T-cell (primary cell): Measurements from ENCODE around the gene VWC2L. TPM values are rescaled to one million over a fixed set of nuclear protein-coding genes. Genes with fewer than 3 reads are reported as not detected.

Experiments used
- ATAC-seq, 4 experiments: fragments of 200-7000 bp in 3 of 4; fragments of 150-1000 bp in 1 of 4; cut with Tn5 transposase; replicated peaks in 1 of 4; 1 replicate in 3 of 4; 2 replicates in 1 of 4; pipeline ENCODE4 v1.10.0; 2021; ENCODE audit warnings: moderate library complexity in 3 of 4, mild to moderate bottlenecking in 2 of 4, moderate number of reproducible peaks in 1 of 4
- CTCF ChIA-PET, 2 donors: fragments of 300-600 bp; sonication (Branson Sonifier 250); formaldehyde crosslinking; loops; one replicate each; lab custom pipeline; 2022; ENCODE audit warnings: antibody characterized with exemption in 2 of 2; lab: Charles Lee
- POLR2A ChIA-PET, 2 donors: fragments of 300-600 bp; sonication (Branson Sonifier 250); formaldehyde crosslinking; loops; one replicate each; lab custom pipeline; 2022; ENCODE audit warnings: antibody characterized with exemption in 2 of 2; lab: Charles Lee
- DNase-seq, 35 experiments: peaks; one replicate each; pipeline versions ENCODE4 v3.0.0 to v3.0.0-alpha.2; 2013 to 2023
- H3K27ac ChIP-seq: one replicate; pipeline ENCODE4 v1.5.1; 2013; ENCODE audit warnings: low read length
- H3K27me3 ChIP-seq, 2 experiments: replicated peaks in 1 of 2; 1 replicate in 1 of 2; 2 replicates in 1 of 2; pipeline versions ENCODE4 v1.6.1 to v1.7.0; 2013; ENCODE audit warnings: low read length in 1 of 2, mixed read lengths in 1 of 2; ENCODE audit not compliant: control insufficient read depth in 2 of 2, insufficient read depth in 2 of 2; ENCODE audit errors: extremely low read depth in 1 of 2
- H3K36me3 ChIP-seq, 2 donors: 1 replicate in 1 of 2; 2 replicates in 1 of 2; pipeline versions ENCODE4 v1.6.1 to v1.7.0; 2013; ENCODE audit warnings: low read length in 1 of 2; ENCODE audit not compliant: control insufficient read depth in 2 of 2, insufficient read depth in 1 of 2; ENCODE audit errors: extremely low read depth in 1 of 2
- H3K4me1 ChIP-seq, 2 experiments: 1 replicate in 1 of 2; 2 replicates in 1 of 2; pipeline versions ENCODE4 v1.6.1 to v1.7.0; 2013; ENCODE audit warnings: low read length in 2 of 2, mixed read lengths in 1 of 2; ENCODE audit not compliant: insufficient read depth in 2 of 2, control insufficient read depth in 1 of 2; ENCODE audit errors: extremely low read depth in 1 of 2
- H3K4me3 ChIP-seq, 2 donors: 1 replicate in 1 of 2; 2 replicates in 1 of 2; pipeline versions ENCODE4 v1.5.1 to v1.7.0; 2013; ENCODE audit warnings: mild to moderate bottlenecking in 2 of 2, low read length in 1 of 2, moderate library complexity in 1 of 2; ENCODE audit not compliant: control insufficient read depth in 1 of 2; ENCODE audit errors: extremely low read depth in 1 of 2
- H3K9me3 ChIP-seq: 2 replicates; pipeline ENCODE4 v1.7.0; 2013
- H3K27ac Mint-ChIP-seq, 2 donors: one replicate each; pipeline ENCODE4 v1.8.0; 2020 to 2021; ENCODE audit warnings: mild to moderate bottlenecking in 2 of 2, mixed read lengths in 2 of 2
- H3K27me3 Mint-ChIP-seq, 2 donors: one replicate each; pipeline ENCODE4 v1.8.0; 2021 to 2022; ENCODE audit warnings: mixed read lengths in 2 of 2
- H3K36me3 Mint-ChIP-seq: one replicate; pipeline ENCODE4 v1.8.0; 2021; ENCODE audit warnings: mixed read lengths
- H3K4me1 Mint-ChIP-seq, 3 donors: one replicate each; pipeline ENCODE4 v1.8.0; 2020 to 2022; ENCODE audit warnings: mixed read lengths in 3 of 3, mild to moderate bottlenecking in 1 of 3
- H3K4me3 Mint-ChIP-seq, 3 donors: one replicate each; pipeline ENCODE4 v1.8.0; 2020 to 2022; ENCODE audit warnings: mild to moderate bottlenecking in 3 of 3, mixed read lengths in 3 of 3, moderate library complexity in 3 of 3
- H3K9me3 Mint-ChIP-seq, 3 donors: one replicate each; pipeline ENCODE4 v1.8.0; 2020 to 2022; ENCODE audit warnings: mixed read lengths in 3 of 3
- WGBS: methylation state at CpG from one replicate; pipeline ENCODE4 v1.1.5; 2013; ENCODE audit warnings: missing lambda C conversion rate; ENCODE audit not compliant: insufficient coverage; 5-methylcytosine and 5-hydroxymethylcytosine counted together
- total RNA-seq, 35 experiments: library from RNA in 6 of 35; stranded (reverse) in 6 of 35; fragments of 120-200 nt in 1 of 35; gene quantifications; one replicate each; pipeline versions ENCODE4 v1.2.1 to v1.2.4 and lab custom pipeline; 2013 to 2026

Gene VWC2L
- total RNA-seq, 5 donors from 2014 or later (not counting 1 experiment from before 2014, with no cell fraction given) = not detected

GRCh38 chr2:214578442-214578841, 167.6 kb downstream of the VWC2L start:
- Histone ChIP-seq H3K27me3 (no peaks in the 10 kb centered on the region), H3K4me1 (no peaks in the 10 kb centered on the region), H3K27ac (no peak overlapping the region), H3K4me3 (no peak overlapping the region), H3K9me3 (no peaks in the 10 kb centered on the region), H3K36me3 (no peaks in the 10 kb centered on the region)
- Mint-ChIP-seq H3K36me3 (no peaks in the 10 kb centered on the region), H3K4me1 (peaks cover 0 to 7% (median 6%) of the 10 kb centered on the region in 3 donors), H3K9me3 (no peaks in the 10 kb centered on the region), H3K27ac (no peak overlapping the region), H3K27me3 (peaks cover 0 to 5% of the 10 kb centered on the region in 2 donors), H3K4me3 (no peak overlapping the region)
- no CpG with 5 or more reads among the region's 4 CpGs for WGBS
- ATAC-seq = no peak
- no peak for DNase-seq
- POLR2A ChIA-PET = no interaction called here
- CTCF ChIA-PET = no interaction called here

DNA sequence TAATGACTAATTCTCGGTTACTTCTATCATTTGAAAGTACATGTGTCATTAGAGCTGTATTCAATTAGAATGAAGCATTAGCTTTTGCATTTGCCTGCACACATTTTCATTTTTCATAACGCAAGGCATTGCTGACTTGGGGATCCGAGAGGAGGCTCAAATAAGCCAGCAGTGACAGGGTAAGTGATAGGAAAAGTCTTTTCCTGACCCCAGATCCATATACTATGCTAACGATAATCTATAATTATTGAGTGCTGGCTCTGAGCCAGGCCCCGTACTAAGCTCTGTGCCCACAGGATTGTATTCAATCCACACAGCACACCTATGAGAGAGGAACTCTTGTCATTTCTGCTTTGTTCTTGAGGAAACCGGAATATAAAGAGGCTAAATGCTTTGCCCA, 168.2 kb downstream of the VWC2L start:
- peaks cover 0 to 7% (median 6%) of the 10 kb centered on the region in 3 donors for H3K4me1 Mint-ChIP-seq
- ChIA-PET POLR2A (interaction anchor here in 1 of 2 donors (0.6 kb wide), 1 partner anchor 522 kb away, joined by 5 read pairs; no protein-coding TSS in a partner anchor), CTCF (interaction anchor here (0.6 to 0.7 kb wide), 2 partner anchors 17 to 248 kb away, joined by 3 to 6 read pairs; no protein-coding TSS in a partner anchor)
- no peak for DNase-seq
- no peaks in the 10 kb centered on the region for H3K9me3 Mint-ChIP-seq
- Histone ChIP-seq H3K27me3 (no peaks in the 10 kb centered on the region), H3K27ac (no peak overlapping the region), H3K36me3 (no peaks in the 10 kb centered on the region), H3K4me1 (no peaks in the 10 kb centered on the region), H3K9me3 (no peaks in the 10 kb centered on the region), H3K4me3 (no peak overlapping the region)
- H3K27me3 Mint-ChIP-seq = peaks cover 0 to 5% of the 10 kb centered on the region in 2 donors
- ATAC-seq = no peak
- H3K27ac Mint-ChIP-seq = no peak overlapping the region
- no peak overlapping the region for H3K4me3 Mint-ChIP-seq
- 83% methylated on average over 2 of the region's 6 CpGs for whole genome bisulfite sequencing
- H3K36me3 Mint-ChIP-seq = no peaks in the 10 kb centered on the region

- H3K9me3 Mint-ChIP-seq = no peaks in the 10 kb centered on the region
- no peaks in the 10 kb centered on the region for H3K4me1 Mint-ChIP-seq
- H3K4me3 ChIP-seq = no peak overlapping the region
- ChIA-PET POLR2A (interaction anchor here in 1 of 2 donors (0.6 kb wide), 1 partner anchor 11 kb away, joined by 4 read pairs; no protein-coding TSS in a partner anchor), CTCF (no interaction called here)
- WGBS = 89% methylated on average over 1 of the region's 3 CpGs
- H3K4me3 Mint-ChIP-seq = no peak overlapping the region
- H3K36me3 Mint-ChIP-seq = no peaks in the 10 kb centered on the region
- H3K27ac ChIP-seq = no peak overlapping the region
- no peaks in the 10 kb centered on the region for H3K27me3 ChIP-seq
- no peaks in the 10 kb centered on the region for H3K4me1 ChIP-seq
- DNase-seq = no peak
- no peaks in the 10 kb centered on the region for H3K9me3 ChIP-seq
- ATAC-seq = no peak
- H3K36me3 ChIP-seq = no peaks in the 10 kb centered on the region
- no peak overlapping the region for H3K27ac Mint-ChIP-seq
- H3K27me3 Mint-ChIP-seq = no peaks in the 10 kb centered on the region
Observed at GRCh38 chr2:214587442-214587841, 176.6 kb downstream of the VWC2L start.

- Mint-ChIP-seq H3K4me3 (no peak overlapping the region), H3K27ac (no peak overlapping the region), H3K27me3 (no peaks in the 10 kb centered on the region), H3K4me1 (no peaks in the 10 kb centered on the region), H3K36me3 (no peaks in the 10 kb centered on the region), H3K9me3 (no peaks in the 10 kb centered on the region)
- Histone ChIP-seq H3K4me1 (no peaks in the 10 kb centered on the region), H3K36me3 (no peaks in the 10 kb centered on the region), H3K4me3 (no peak overlapping the region), H3K27me3 (no peaks in the 10 kb centered on the region), H3K27ac (no peak overlapping the region), H3K9me3 (no peaks in the 10 kb centered on the region)
- CTCF ChIA-PET = no interaction called here
- ATAC-seq = no peak
- DNase-seq = no peak
- POLR2A ChIA-PET = no interaction called here
- WGBS = no CpG with 5 or more reads among the region's 1 CpG
Observed at GRCh38 chr2:214591366-214591765, 180.5 kb downstream of the VWC2L start.

DNA sequence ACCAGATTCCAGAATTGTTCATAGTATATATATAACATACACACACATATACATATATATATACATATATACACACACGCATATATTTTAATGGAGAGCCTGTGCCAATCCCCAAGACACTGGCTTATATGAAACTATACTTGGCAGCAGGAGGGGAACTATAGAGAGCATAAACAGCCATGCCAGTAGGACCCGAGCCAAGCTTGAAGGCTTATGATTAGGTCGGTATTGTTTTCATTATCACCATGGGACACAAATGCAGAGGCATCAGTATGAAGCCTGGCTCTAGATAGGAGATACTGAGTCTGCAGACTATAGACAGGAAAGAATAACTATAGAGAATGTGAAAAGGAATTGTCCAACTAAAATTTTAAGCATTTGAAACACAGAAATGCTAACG, 181.2 kb downstream of the VWC2L start:
- H3K27ac Mint-ChIP-seq = no peak overlapping the region

DNA sequence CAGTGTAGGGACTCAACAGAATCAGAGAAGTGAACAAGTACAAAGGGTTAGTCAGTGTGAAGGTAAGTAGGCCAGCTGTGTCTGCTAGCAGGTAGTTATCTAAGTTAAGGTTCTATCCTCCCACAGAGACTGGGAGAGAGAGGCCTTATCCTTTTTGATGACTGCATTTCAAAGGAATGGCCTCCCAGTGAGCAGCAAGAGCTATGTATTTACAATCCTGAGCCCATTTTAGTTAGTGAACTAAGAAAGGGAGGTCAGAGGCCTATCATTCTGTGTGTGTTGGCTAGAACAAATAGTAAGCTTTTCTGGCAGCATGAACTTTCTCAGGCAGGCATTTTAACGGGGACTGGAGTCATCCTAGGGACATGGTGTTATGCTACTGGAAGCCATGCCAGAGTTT, 182.9 kb downstream of the VWC2L start:
- Histone ChIP-seq H3K27ac (no peak overlapping the region), H3K4me3 (no peak overlapping the region), H3K36me3 (no peaks in the 10 kb centered on the region), H3K27me3 (no peaks in the 10 kb centered on the region), H3K9me3 (no peaks in the 10 kb centered on the region), H3K4me1 (no peaks in the 10 kb centered on the region)
- CTCF ChIA-PET = no interaction called here
- Mint-ChIP-seq H3K9me3 (no peaks in the 10 kb centered on the region), H3K27ac (no peak overlapping the region), H3K4me1 (no peaks in the 10 kb centered on the region), H3K36me3 (no peaks in the 10 kb centered on the region), H3K4me3 (no peak overlapping the region), H3K27me3 (no peaks in the 10 kb centered on the region)
- ATAC-seq (no peak), DNase-seq (no peak)
- WGBS = 80% methylated on average over 1 of the region's 1 CpG
- POLR2A ChIA-PET = no interaction called here

More for the DNA sequence above, 181.2 kb downstream of the VWC2L start:
- CTCF ChIA-PET = interaction anchor here (0.6 kb wide), 2 partner anchors 12 to 1850 kb away, joined by 3 read pairs; no protein-coding TSS in a partner anchor
- ATAC-seq (no peak), DNase-seq (no peak)
- Mint-ChIP-seq H3K36me3 (no peaks in the 10 kb centered on the region), H3K4me1 (no peaks in the 10 kb centered on the region), H3K9me3 (no peaks in the 10 kb centered on the region), H3K27me3 (no peaks in the 10 kb centered on the region), H3K4me3 (no peak overlapping the region)
- Histone ChIP-seq H3K36me3 (no peaks in the 10 kb centered on the region), H3K4me3 (no peak overlapping the region), H3K27ac (no peak overlapping the region), H3K27me3 (no peaks in the 10 kb centered on the region), H3K4me1 (no peaks in the 10 kb centered on the region), H3K9me3 (no peaks in the 10 kb centered on the region)
- POLR2A ChIA-PET = no interaction called here
- WGBS = 90% methylated on average over 2 of the region's 4 CpGs
